ENCODE data around the gene MYCBP2.

The MYCBP2 gene

DNA sequence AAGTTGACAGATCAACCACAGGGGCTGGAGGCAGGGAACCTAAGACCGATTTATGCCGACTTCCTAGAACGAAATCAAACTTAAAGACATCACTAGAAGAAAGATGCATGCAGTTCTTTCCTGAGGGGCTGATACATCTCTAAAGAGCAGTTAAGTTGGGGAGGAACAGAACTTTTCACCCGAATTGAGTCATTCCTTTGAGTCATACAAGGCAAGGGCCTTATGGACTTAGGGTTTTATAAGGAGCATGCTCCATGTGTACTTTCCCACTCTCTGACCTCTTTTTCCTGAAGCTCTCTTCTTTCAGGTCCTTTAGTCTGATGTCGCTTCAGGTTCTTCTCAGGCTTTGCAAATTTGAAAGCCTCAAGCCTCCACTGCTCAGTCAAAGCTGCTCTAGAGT lies 292.0 kb downstream of the MYCBP2 start:
- no peaks in the 10 kb centered on the region for H3K36me3 ChIP-seq
- TF ChIP-seq, protein P1, sequence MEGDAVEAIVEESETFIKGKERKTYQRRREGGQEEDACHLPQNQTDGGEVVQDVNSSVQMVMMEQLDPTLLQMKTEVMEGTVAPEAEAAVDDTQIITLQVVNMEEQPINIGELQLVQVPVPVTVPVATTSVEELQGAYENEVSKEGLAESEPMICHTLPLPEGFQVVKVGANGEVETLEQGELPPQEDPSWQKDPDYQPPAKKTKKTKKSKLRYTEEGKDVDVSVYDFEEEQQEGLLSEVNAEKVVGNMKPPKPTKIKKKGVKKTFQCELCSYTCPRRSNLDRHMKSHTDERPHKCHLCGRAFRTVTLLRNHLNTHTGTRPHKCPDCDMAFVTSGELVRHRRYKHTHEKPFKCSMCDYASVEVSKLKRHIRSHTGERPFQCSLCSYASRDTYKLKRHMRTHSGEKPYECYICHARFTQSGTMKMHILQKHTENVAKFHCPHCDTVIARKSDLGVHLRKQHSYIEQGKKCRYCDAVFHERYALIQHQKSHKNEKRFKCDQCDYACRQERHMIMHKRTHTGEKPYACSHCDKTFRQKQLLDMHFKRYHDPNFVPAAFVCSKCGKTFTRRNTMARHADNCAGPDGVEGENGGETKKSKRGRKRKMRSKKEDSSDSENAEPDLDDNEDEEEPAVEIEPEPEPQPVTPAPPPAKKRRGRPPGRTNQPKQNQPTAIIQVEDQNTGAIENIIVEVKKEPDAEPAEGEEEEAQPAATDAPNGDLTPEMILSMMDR (IDR thresholded peaks at IDR 0.05; ENCODE audit: low read depth, low read length) = no peak
- no peaks in the 10 kb centered on the region for H3K27me3 ChIP-seq (ENCODE audit: insufficient read depth, low read depth, severe bottlenecking)
- no peak overlapping the region for H3K4me3 ChIP-seq (ENCODE audit: low read depth, low read length)
- no peak for DNase-seq
- H3K9me3 ChIP-seq (ENCODE audit: severe bottlenecking) = no peaks in the 10 kb centered on the region
- H3K27ac ChIP-seq = no peak overlapping the region

DNA sequence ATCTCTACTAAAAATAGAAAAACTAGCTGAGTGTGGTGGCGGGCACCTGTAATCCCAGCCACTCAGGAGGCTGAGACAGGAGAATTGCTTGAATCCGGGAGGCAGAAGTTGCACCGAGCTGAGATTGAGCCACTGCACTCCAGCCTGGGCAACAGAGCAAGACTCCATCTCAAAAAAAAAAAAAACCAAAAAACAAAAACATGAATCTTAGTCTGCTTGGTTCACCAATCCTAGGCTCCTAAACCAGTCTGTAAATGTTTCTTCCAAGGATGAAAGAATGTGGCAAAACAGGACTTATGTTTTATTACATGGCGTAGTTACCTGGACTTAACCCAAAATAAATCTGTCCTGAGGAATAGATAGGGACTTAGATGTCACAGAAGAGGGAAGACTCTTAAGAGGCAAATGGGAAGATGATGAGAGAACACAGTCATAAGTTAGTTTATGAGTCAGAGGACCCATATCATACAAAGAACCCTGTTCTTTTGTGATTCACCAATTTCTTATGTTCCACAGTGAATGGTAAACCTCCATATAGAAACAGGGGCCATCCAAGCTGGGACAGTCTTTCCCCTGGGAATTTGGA lies 293.1 kb downstream of the MYCBP2 start:
- H3K27ac ChIP-seq = no peak overlapping the region
- TF ChIP-seq, protein P1 (IDR thresholded peaks at IDR 0.05; ENCODE audit: low read depth, low read length) = no peak
- no peaks in the 10 kb centered on the region for H3K9me3 ChIP-seq (ENCODE audit: severe bottlenecking)
- no peak for DNase-seq
- no peaks in the 10 kb centered on the region for H3K27me3 ChIP-seq (ENCODE audit: insufficient read depth, low read depth, severe bottlenecking)
- no peak overlapping the region for H3K4me3 ChIP-seq (ENCODE audit: low read depth, low read length)
- H3K36me3 ChIP-seq = no peaks in the 10 kb centered on the region

DNA sequence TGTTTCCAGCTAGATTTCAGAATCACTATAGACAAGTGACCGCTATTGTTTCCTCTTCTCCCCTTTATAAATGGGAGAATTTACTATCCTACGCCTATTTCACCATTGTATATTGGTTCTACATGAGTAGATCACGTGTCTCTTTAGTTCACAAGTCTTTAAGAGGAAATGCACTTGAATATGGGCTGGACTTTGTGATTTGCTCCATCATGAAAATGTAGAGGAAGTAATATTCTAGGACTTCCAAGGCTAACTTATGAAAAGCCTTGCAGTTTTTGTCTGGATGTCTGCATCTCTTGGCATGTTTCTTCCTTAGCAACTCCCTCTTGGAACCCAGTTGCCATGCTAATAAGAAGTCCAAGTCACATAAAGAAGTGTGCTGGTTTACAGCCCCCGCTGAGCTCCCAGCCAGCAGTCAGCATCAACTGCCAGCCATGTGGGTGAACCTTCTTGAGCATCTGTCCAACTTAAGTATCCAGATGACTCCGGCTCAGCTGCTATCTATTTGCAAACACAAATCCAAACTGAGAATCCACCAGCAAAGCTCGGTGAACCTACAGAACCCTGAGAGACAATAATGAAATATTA lies 295.1 kb downstream of the MYCBP2 start:
- DNase-seq = peak; percentile 9
- Histone ChIP-seq H3K36me3 (no peaks in the 10 kb centered on the region), H3K4me3 (ENCODE audit: low read depth, low read length) (no peak overlapping the region), H3K9me3 (ENCODE audit: severe bottlenecking) (no peaks in the 10 kb centered on the region), H3K27ac (no peak overlapping the region), H3K27me3 (ENCODE audit: insufficient read depth, low read depth, severe bottlenecking) (no peaks in the 10 kb centered on the region)
- TF ChIP-seq, protein P1 (IDR thresholded peaks at IDR 0.05; ENCODE audit: low read depth, low read length) = no peak

DNA sequence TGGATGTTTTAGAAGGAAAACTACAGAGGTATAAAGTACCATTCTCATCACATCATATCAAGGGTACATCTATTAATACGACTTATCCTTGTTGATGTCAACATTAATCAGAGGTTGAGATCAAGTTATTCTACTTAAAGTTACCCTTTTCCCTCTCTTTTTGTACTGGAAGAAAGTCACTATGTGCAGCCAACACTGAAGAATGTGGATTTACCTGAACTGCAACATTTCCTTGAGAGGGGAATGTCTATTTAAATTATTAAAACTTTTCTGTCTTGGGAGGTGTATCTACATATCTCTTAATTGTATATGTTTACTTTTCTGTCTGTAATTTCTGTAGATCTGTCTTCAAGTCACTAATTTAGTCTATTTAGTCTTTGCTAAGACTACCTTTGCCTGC lies 297.5 kb downstream of the MYCBP2 start:
- H3K4me3 ChIP-seq (ENCODE audit: low read depth, low read length) = no peak overlapping the region
- H3K27ac ChIP-seq = no peak overlapping the region

DNA sequence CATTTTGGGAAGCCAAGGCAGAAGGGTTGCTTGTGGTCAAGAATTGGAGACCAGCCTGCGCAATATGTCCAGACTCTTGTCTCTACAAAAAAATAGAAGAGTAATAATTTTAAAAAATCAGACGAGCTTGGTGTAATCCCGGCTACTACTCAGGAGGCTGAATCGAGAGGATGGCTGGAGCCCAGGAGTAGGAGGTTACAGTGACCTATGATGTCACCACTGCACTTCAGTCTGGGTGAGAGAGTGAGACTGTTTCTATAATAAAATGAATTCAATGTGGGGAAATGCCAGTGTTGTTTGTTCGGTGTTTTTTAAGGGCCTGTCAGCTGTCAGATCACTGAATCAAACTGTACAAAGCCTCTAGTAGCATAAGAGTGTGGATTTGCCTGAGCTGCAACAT lies 298.7 kb downstream of the MYCBP2 start:
- H3K4me3 ChIP-seq (ENCODE audit: low read depth, low read length) = no peak overlapping the region
- DNase-seq = no peak

More for the DNA sequence above, 297.5 kb downstream of the MYCBP2 start:
- Histone ChIP-seq H3K27me3 (ENCODE audit: insufficient read depth, low read depth, severe bottlenecking) (no peaks in the 10 kb centered on the region), H3K9me3 (ENCODE audit: severe bottlenecking) (no peaks in the 10 kb centered on the region), H3K36me3 (no peaks in the 10 kb centered on the region)
- no peak for DNase-seq
- TF ChIP-seq, protein P1 (IDR thresholded peaks at IDR 0.05; ENCODE audit: low read depth, low read length) = no peak

More for the DNA sequence above, 298.7 kb downstream of the MYCBP2 start:
- Histone ChIP-seq H3K9me3 (ENCODE audit: severe bottlenecking) (no peaks in the 10 kb centered on the region), H3K27ac (no peak overlapping the region), H3K27me3 (ENCODE audit: insufficient read depth, low read depth, severe bottlenecking) (no peaks in the 10 kb centered on the region), H3K36me3 (no peaks in the 10 kb centered on the region)
- TF ChIP-seq, protein P1 (IDR thresholded peaks at IDR 0.05; ENCODE audit: low read depth, low read length) = no peak
